ENCODE data around the gene PHF21B. TPM values are rescaled to one million over a fixed set of nuclear protein-coding genes. Genes with fewer than 3 reads are reported as not detected.

The PHF21B gene
- total RNA-seq, 1 donor from 2014 or later: not detected

GRCh38 chr22:44901301-44901700 lies 108.5 kb downstream of the PHF21B start:
- H3K36me3 Mint-ChIP-seq (ENCODE audit: low read depth): no peaks in the 10 kb centered on the region
- CTCF ChIA-PET: no interaction called here
- ATAC-seq (ENCODE audit: low read depth) (no peak), DNase-seq (no peak)
- no peak overlapping the region for H3K27ac Mint-ChIP-seq
- no peak for TF ChIP-seq CTCF (IDR thresholded peaks at IDR 0.05)
- H3K27me3 Mint-ChIP-seq: peaks cover 13% of the 10 kb centered on the region
- H3K9me3 Mint-ChIP-seq: peaks cover 13% of the 10 kb centered on the region
- H3K4me3 Mint-ChIP-seq: no peak overlapping the region
- POLR2A ChIA-PET: no interaction called here
- intact Hi-C loops (cut with micrococcal nuclease): no loop called here
- H3K4me1 Mint-ChIP-seq: no peaks in the 10 kb centered on the region

- ChIA-PET POLR2A (no interaction called here), CTCF (no interaction called here)
- no peaks in the 10 kb centered on the region for H3K4me1 Mint-ChIP-seq
- no peak for TF ChIP-seq CTCF (IDR thresholded peaks at IDR 0.05)
- no peaks in the 10 kb centered on the region for H3K36me3 Mint-ChIP-seq (ENCODE audit: low read depth)
- H3K27me3 Mint-ChIP-seq: peaks cover 3% of the 10 kb centered on the region
- no peak overlapping the region for H3K27ac Mint-ChIP-seq
- ATAC-seq (ENCODE audit: low read depth) (no peak), DNase-seq (no peak)
- no peak overlapping the region for H3K4me3 Mint-ChIP-seq
- intact Hi-C loops (cut with micrococcal nuclease): no loop called here
- H3K9me3 Mint-ChIP-seq: peaks cover 13% of the 10 kb centered on the region
These were observed 111.6 kb downstream of the PHF21B start for GRCh38 chr22:44898236-44898635.

- no peak overlapping the region for H3K27ac Mint-ChIP-seq
- TF ChIP-seq CTCF (IDR thresholded peaks at IDR 0.05): no peak
- no peaks in the 10 kb centered on the region for H3K36me3 Mint-ChIP-seq (ENCODE audit: low read depth)
- DNase-seq (no peak), ATAC-seq (ENCODE audit: low read depth) (no peak)
- CTCF ChIA-PET: no interaction called here
- no peak overlapping the region for H3K4me3 Mint-ChIP-seq
- H3K4me1 Mint-ChIP-seq: no peaks in the 10 kb centered on the region
- H3K27me3 Mint-ChIP-seq: no peaks in the 10 kb centered on the region
- POLR2A ChIA-PET: no interaction called here
- intact Hi-C loops (cut with micrococcal nuclease): no loop called here
- H3K9me3 Mint-ChIP-seq: peaks cover under 1% of the 10 kb centered on the region
These were observed 114.3 kb downstream of the PHF21B start for GRCh38 chr22:44895296-44896055.

GRCh38 chr22:44894782-44895181 lies 115.0 kb downstream of the PHF21B start:
- no peak overlapping the region for H3K27ac Mint-ChIP-seq
- no peak for DNase-seq
- H3K9me3 Mint-ChIP-seq: no peaks in the 10 kb centered on the region
- no peak overlapping the region for H3K4me3 Mint-ChIP-seq
- H3K4me1 Mint-ChIP-seq: no peaks in the 10 kb centered on the region
- intact Hi-C loops (cut with micrococcal nuclease): no loop called here
- ATAC-seq (ENCODE audit: low read depth): no peak
- CTCF ChIA-PET: no interaction called here
- no peaks in the 10 kb centered on the region for H3K36me3 Mint-ChIP-seq (ENCODE audit: low read depth)
- no peaks in the 10 kb centered on the region for H3K27me3 Mint-ChIP-seq
- POLR2A ChIA-PET: no interaction called here
- no peak for TF ChIP-seq CTCF (IDR thresholded peaks at IDR 0.05)

GRCh38 chr22:44894321-44894720 lies 115.5 kb downstream of the PHF21B start:
- Mint-ChIP-seq H3K27ac (no peak overlapping the region), H3K4me1 (no peaks in the 10 kb centered on the region), H3K9me3 (no peaks in the 10 kb centered on the region), H3K27me3 (no peaks in the 10 kb centered on the region), H3K36me3 (ENCODE audit: low read depth) (no peaks in the 10 kb centered on the region), H3K4me3 (no peak overlapping the region)
- intact Hi-C loops (cut with micrococcal nuclease): no loop called here
- ATAC-seq (ENCODE audit: low read depth) (no peak), DNase-seq (no peak)
- CTCF ChIA-PET: no interaction called here
- TF ChIP-seq CTCF (IDR thresholded peaks at IDR 0.05): no peak
- POLR2A ChIA-PET: no interaction called here
